Brain microvascular endothelial cell (primary cell): ENCODE measurements around the gene RCAN1.

Experiments used
- DNase-seq: peaks from one replicate; pipeline ENCODE4 v3.0.0-alpha.2; 2020
- H3K27ac ChIP-seq: fragments of 250-450 bp; sonication (Bioruptor Pico); 2 replicates; pipeline ENCODE4 v1.5.1; 2020; ENCODE audit warnings: mild to moderate bottlenecking, moderate library complexity
- H3K27me3 ChIP-seq: fragments of 250-450 bp; sonication (Bioruptor Pico); replicated peaks from 2 replicates; pipeline ENCODE4 v1.5.1; 2020; ENCODE audit warnings: mild to moderate bottlenecking
- H3K36me3 ChIP-seq: fragments of 250-450 bp; sonication (Bioruptor Pico); replicated peaks from 2 replicates; pipeline ENCODE4 v1.5.1; 2020; ENCODE audit warnings: mild to moderate bottlenecking
- H3K4me3 ChIP-seq: 2 replicates; pipeline ENCODE4 v1.5.1; 2011; ENCODE audit warnings: low read depth, mild to moderate bottlenecking, control low read depth, low read length, moderate library complexity
- CTCF ChIP-seq: IDR thresholded peaks from 2 replicates; pipeline ENCODE4 v1.5.1; 2011; ENCODE audit warnings: low read depth, mild to moderate bottlenecking, moderate library complexity, low read length, control low read depth, inconsistent platforms; ENCODE audit errors: missing control alignments
- in situ Hi-C: cut with HindIII; loops from 2 replicates; pipeline ENCODE4 v1.10.0; 2017; ENCODE audit warnings: low sequenced_read_pairs, low pct_ligation_motif_present

RCAN1 gene

GRCh38 chr21:34598931-34599400 lies 15.9 kb downstream of the RCAN1 start:
- DNase-seq: no peak
- in situ Hi-C loops: no loop called here
- Histone ChIP-seq H3K27ac (no peak overlapping the region), H3K27me3 (no peaks in the 10 kb centered on the region), H3K36me3 (no peaks in the 10 kb centered on the region), H3K4me3 (no peak overlapping the region)
- TF ChIP-seq CTCF: no peak

GRCh38 chr21:34597406-34597805 lies 17.5 kb downstream of the RCAN1 start:
- DNase-seq: no peak
- no peak overlapping the region for H3K27ac ChIP-seq
- no peaks in the 10 kb centered on the region for H3K36me3 ChIP-seq
- H3K27me3 ChIP-seq: no peaks in the 10 kb centered on the region
- no peak for TF ChIP-seq CTCF
- in situ Hi-C loops: no loop called here
- H3K4me3 ChIP-seq: no peak overlapping the region

- in situ Hi-C loops: no loop called here
- TF ChIP-seq CTCF: no peak
- no peak for DNase-seq
- Histone ChIP-seq H3K4me3 (no peak overlapping the region), H3K36me3 (no peaks in the 10 kb centered on the region), H3K27me3 (no peaks in the 10 kb centered on the region), H3K27ac (no peak overlapping the region)
Observed at GRCh38 chr21:34596561-34597271, 18.2 kb downstream of the RCAN1 start.

GRCh38 chr21:34595457-34595856 lies 19.5 kb downstream of the RCAN1 start:
- Histone ChIP-seq H3K4me3 (no peak overlapping the region), H3K27me3 (no peaks in the 10 kb centered on the region), H3K27ac (no peak overlapping the region), H3K36me3 (no peaks in the 10 kb centered on the region)
- no peak for DNase-seq
- TF ChIP-seq CTCF: no peak
- in situ Hi-C loops: no loop called here

GRCh38 chr21:34594566-34595234 lies 20.2 kb downstream of the RCAN1 start:
- Histone ChIP-seq H3K27me3 (no peaks in the 10 kb centered on the region), H3K4me3 (no peak overlapping the region), H3K36me3 (no peaks in the 10 kb centered on the region), H3K27ac (no peak overlapping the region)
- no peak for DNase-seq
- no peak for TF ChIP-seq CTCF
- in situ Hi-C loops: no loop called here
